CD4-positive, alpha-beta T cell treated with Interferon gamma for 1 hour (primary cell): ENCODE measurements around the gene CNPY1.

Experiments
- DNase-seq: peaks from one replicate; pipeline ENCODE4 v3.0.0-alpha.2; 2020

CNPY1 gene

GRCh38 chr7:155464948-155465739, 81.2 kb downstream of the CNPY1 start:
- DNase-seq: no peak

- no peak for DNase-seq
Observed at GRCh38 chr7:155464183-155464582, 82.2 kb downstream of the CNPY1 start.

GRCh38 chr7:155463114-155463811, 83.1 kb downstream of the CNPY1 start:
- DNase-seq: no peak

- no peak for DNase-seq
Observed at GRCh38 chr7:155462163-155462735, 84.1 kb downstream of the CNPY1 start.

- no peak for DNase-seq
Observed at GRCh38 chr7:155461631-155462030, 84.7 kb downstream of the CNPY1 start.

GRCh38 chr7:155460926-155461613, 85.3 kb downstream of the CNPY1 start:
- no peak for DNase-seq

GRCh38 chr7:155459700-155460461, 86.5 kb downstream of the CNPY1 start:
- DNase-seq: no peak

GRCh38 chr7:155458878-155459699, 87.3 kb downstream of the CNPY1 start:
- DNase-seq: no peak

- no peak for DNase-seq
Observed at GRCh38 chr7:155458111-155458877, 88.1 kb downstream of the CNPY1 start, which contains the start of gene EN2. Gene EN2 (plus strand): TSS chr7:155458129. CDS start chr7:155458378, 249 bp downstream.

- no peak for DNase-seq
Observed at GRCh38 chr7:155457544-155458110, 88.7 kb downstream of the CNPY1 start.

GRCh38 chr7:155456738-155457543, 89.4 kb downstream of the CNPY1 start:
- no peak for DNase-seq

GRCh38 chr7:155455776-155456737, 90.3 kb downstream of the CNPY1 start:
- DNase-seq: no peak

GRCh38 chr7:155455132-155455693, 91.1 kb downstream of the CNPY1 start:
- DNase-seq: no peak

GRCh38 chr7:155454183-155455112, 91.9 kb downstream of the CNPY1 start:
- DNase-seq: no peak

- no peak for DNase-seq
Observed at GRCh38 chr7:155453296-155454182, 92.8 kb downstream of the CNPY1 start.
